ENCODE results near the gene LMNTD2.
"Not testable (repeated sequence)": the region's sequence is repeated elsewhere in the genome, so short reads cannot be mapped to it uniquely, and the experiment has no call there.

The LMNTD2 gene

DNA sequence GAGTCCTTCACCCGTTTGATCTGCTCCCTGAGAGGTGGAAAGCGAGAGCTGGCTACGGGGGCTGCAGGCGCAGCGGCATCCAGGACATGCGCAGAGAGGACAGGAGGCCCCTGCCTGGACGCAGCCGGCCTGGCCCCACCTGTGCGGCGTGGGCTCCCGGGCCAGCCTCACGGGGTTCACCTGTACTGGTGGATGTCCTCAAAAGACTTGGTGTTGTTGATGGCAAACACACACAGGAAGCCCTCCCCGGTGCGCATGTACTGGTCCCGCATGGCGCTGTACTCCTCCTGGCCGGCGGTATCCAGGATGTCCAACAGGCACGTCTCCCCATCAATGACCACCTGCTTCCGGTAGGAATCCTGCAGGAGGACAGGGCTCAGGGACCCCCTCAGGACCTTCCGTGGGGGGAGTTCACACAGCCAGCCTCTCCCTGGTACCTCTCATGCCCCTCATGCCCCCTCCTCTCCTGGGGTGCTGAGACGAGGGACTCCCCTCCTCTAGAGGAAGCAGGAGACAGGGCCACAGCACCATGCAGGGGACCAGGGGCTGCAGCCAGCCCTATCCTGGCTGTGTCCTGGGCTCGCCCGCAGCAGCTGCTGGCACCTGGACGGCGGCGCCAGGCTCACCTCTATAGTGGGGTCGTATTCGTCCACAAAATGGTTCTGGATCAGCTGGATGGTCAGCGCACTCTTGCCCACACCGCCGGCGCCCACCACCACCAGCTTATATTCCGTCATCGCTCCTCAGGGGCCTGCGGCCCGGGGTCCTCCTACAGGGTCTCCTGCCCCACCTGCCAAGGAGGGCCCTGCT is 26.7 kb downstream of the LMNTD2 start:
- DNase-seq (ENCODE audit: low spot score), result peak; percentile 45

DNA sequence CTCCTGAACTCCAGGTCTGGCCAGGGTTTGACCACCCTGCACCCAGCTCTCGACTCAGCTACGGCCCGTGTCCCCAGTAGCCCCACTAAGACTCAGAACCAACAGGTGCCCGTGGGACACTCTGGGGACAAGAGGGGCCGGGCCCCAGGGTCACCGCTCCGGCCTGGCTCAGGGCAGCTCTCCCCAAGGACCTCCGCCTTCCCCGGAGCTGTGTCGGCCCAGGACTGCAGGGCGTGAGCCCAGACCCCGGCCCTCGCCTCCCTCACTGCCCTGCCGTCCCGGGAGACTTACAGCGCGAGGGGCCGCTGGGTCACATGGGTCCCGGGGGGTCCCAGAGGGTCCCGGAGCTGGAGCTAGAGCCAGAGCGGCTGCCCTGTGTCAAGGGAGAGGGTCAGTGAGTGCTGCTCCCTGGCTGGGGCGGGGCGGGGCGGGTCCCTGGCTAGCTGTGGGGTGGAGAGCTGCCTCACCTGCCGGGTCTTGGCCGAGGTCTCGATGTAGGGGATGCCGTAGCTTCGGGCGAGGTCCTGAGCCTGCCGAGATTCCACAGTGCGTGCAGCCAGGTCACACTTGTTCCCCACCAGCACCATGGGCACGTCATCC is 27.5 kb downstream of the LMNTD2 start:
- no peak for DNase-seq (ENCODE audit: low spot score)

DNA sequence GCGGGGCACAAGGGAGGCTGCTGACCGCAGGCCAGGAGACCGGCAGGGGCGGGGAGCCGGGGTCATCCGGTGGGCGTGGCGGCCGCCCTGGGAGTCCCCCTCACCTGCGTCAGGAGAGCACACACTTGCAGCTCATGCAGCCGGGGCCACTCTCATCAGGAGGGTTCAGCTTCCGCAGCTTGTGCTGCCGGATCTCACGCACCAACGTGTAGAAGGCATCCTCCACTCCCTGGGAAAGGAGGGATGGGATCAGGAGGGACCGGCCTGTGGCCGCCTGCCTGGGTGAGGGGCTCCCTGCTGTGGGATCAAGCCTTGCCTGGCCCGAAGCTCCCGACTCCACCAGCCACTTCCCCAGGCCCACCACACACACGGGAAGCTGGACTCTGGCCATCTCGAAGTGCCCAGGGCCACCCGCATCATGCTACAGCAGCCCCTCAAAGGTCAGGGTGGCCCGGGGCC is 28.0 kb downstream of the LMNTD2 start:
- DNase-seq (ENCODE audit: low spot score), result no peak

DNA sequence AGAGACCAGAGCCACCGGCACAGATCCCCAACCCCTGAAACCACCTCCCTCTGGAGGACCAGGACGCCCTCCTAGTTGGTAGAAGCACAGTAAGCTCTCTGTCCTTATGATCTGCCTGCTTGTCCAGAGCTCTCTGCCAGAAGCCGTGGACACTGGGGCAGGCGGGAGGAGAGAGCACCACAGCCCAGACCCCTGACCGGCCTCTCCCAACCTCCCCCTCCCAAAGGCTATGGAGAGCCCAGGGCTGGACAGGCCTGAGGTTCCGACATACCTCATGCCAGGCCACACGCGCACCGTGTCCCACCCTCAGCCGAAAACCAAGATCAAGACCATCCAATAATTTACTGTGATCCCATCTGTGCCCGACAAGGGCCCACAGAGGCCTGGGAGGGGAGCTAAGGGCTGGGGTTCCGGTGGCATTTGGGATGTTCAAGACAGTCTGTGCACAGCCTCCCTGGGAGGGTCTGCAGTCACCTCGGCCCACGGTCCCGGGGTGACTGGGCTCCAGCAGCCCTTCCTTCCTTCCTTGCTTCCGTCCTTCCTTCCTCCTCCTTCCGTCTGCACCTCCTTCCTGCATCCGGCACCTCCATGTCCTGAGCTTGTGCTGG is 28.5 kb downstream of the LMNTD2 start:
- DNase-seq (ENCODE audit: low spot score), result no peak

DNA sequence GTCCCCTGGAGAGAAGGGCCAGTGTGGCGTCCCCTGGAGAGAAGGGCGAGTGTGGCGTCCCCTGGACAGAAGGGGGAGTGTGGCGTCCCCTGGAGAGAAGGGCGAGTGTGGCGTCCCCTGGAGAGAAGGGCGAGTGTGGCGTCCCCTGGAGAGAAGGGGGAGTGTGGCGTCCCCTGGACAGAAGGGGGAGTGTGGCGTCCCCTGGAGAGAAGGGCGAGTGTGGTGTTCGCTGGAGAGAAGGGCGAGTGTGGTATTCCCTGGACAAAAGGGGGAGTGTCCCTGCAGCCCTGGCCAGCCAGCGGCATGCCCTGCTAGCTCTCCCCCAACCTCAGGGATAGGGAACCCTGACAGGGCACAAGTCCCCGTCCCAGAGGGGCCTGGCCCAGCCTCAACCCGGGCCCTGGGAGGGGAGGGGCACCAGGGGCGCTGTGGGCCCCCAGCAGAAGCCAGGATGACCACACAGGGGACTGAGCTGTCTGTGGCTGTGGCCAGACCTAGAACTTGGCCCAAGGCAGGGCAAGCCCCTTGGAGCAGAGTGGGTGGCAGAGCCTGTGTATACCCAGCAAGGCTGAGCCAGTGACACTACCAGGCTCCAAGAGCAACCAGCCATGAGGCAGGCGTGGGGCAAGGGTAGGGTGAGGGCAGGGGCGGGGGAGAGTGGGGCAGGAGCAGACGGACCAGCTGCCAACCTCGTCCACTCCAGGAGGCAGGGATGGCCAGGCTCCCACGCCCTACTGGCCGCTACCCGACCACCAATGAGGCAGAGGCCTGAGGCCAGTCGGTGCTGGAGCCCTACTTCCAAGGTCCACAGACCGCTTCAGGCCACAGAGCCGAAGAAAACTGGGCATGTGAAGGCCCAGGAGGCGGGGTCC is 29.3 kb downstream of the LMNTD2 start:
- no peak for DNase-seq (ENCODE audit: low spot score)

DNA sequence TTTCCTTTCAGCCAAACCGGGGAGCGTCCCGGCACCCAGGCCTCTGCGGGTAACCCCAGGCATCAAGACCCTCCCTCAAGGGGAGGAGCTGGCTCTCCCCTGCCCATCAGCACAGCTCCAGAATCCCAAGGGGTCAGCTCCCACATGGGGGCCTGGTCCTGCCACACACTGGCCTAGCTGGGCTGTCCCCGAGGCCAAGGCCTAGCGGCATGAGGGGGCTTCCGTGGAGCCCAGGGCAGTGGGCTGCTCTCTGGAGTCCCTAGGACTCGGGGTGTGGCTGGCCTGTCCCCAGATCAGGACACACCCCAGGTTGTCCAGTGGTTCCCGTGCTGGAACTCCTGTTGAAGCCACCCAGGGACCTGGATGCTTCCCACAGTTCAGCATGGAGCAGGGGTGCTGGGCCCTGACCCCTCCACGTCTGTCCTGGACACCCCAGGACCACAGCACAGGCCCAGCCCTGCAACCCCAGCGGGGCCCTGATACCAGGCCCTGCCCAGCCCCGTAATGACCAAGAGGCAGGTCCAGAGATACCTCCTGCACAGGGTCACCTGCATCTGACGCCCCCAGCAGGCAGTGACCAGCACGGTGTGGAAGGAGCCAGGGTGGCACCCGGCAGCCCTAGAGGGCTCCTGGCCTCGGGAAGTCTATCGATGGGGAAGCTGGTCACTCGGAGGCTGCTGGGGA is 30.7 kb downstream of the LMNTD2 start:
- DNase-seq (ENCODE audit: low spot score), result no peak

DNA sequence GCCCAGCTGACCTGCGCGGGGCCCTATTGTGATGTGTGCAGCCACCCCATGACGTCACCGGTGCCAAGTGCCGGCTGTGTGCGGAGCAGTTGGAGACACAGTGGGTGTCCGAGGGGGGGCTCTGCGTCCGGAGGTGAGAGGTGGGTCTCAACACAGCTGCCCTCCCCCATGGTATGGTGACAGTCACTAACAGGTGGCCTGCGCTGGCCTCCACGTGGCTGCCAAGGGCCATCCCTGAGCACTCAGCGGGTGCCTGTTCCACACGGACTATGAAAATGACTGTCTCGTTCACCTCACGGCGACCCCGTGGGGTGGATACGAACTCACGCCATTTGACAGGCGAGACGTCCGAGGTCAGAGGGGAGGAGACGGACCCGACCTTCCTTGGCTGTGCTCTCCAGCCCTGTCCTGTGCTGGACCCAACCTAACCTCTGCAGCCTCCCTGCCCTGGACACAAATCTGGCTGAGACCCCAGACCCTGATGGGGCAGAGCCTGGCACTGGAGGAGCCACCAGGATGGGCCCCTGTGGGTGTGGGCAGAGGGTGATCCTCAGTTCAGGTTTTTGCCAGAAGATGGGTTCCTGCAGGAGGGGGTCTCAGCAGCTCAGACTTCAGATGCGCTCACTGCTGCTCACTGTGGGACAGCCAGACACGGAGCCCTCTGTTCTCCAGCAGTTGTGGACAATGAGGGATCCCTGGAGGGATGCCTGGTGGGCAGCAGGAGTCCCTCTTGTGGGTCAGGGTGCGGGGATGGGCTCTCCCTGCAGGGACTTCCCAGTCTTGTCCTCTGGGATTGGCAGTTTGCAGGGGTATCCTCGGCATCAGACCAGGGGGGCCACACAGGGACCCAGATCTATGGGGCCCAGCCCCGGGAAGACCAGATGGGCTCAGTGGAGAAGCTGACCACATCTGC is 31.5 kb downstream of the LMNTD2 start:
- no peak for DNase-seq (ENCODE audit: low spot score)

DNA sequence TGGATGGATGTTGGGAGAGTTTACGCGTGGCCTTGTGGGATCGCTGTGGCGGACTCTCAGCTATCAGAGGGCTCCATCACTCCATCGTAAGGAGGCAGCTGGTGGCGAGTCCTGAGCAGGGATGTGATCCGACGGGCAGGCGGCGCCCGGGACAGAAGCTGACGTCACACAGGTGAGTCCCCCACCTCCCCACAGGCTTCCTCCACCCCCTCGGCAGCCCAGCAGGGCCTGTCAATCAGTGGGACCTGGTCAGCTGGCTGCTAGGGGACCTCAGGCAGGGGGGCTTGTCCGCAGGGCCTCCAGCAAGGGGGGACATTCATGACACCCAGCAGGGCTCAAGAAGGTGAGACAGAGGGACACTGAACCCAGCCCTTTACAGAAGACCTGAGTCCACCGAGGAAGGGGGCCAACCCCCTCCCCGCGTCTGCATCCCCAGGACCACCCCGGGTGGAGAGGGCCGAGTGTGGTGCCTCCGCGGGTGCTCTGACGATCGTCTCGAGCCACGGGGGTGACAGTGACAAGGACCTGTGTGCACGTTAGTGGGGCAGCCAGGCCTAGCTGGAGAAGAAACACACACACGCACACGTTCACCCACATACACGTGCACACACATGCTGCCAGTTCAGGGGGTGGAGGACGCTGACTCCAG is 32.2 kb downstream of the LMNTD2 start:
- DNase-seq (ENCODE audit: low spot score), result no peak

DNA sequence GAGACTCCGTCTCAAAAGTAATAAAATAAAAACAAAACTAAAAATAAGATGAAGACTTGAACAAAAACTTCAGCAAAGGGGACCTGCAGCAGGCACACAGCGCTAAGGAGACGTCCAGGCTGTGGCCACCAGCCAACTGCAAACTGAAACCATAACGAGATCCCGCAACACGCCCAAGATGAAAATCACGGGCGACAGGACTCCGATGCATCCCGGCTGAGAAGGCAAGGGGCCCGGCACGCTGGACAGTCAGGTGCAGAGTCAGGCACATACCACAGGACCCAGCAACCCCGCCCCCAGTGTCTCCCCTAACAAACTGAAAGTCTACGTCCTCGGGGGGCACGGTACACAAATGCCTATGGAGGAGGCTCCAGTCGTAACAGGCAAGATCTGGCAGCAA is 34.3 kb downstream of the LMNTD2 start:
- no peak for DNase-seq (ENCODE audit: low spot score)

DNA sequence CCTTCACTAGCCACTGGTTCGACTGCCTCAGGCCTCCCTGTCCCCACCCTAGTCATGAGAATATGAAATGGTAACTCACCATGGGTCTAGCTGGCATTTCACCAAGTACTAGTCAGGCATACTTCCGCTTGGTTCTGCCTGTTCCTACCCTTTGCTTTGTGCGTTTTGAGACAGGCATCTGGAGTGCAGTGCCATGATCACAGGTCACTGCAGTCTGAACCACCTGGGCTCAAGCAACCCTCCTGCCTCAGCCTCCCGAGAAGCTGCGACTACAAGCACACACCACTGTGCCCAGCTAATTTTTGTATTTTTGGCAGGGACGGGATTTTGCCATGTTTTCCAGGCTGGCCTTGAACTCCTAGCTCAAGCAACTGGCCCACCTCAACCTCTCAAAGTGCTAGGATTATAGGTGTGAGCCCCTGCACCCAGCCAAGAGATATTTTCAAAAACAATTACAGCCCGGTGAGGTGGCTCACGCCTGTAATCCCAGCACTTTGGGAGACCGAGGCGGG is 39.3 kb downstream of the LMNTD2 start:
- no peak for DNase-seq (ENCODE audit: low spot score)

DNA sequence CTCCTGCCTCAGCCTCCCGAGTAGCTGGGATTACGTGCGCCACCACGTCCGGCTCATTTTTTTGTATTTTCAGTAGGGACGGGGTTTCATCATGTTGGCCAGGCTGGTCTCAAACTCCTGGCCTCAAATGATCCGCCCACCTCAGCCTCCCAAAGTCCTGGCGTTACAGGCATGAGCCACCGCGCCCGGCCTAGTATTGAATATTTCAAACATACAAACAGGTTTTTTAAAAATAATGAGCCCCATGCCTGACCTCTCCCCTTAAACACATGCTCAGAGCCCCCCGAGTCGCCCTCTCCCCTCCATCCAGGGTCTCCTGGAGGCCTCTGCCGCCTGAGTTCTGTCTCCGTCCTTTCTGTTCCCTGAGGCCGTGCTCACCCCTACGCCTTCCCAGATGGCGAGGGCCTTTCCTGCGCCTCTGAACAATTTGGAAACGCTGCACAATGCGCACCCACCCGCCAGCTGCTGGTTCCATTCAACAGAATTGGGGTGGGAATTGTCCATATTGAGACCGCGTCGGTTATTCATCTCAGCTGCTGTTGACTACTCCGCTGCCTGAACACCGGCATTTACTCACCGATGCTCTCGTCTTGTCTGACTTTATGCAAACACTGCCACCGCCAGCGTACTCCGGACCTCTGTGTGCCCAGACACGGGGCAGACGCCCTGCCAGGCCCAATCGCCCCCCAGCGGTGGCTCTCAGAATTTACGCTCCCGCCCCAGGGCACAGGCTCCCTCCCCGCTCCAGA is 39.9 kb downstream of the LMNTD2 start:
- no peak for DNase-seq (ENCODE audit: low spot score)

DNA sequence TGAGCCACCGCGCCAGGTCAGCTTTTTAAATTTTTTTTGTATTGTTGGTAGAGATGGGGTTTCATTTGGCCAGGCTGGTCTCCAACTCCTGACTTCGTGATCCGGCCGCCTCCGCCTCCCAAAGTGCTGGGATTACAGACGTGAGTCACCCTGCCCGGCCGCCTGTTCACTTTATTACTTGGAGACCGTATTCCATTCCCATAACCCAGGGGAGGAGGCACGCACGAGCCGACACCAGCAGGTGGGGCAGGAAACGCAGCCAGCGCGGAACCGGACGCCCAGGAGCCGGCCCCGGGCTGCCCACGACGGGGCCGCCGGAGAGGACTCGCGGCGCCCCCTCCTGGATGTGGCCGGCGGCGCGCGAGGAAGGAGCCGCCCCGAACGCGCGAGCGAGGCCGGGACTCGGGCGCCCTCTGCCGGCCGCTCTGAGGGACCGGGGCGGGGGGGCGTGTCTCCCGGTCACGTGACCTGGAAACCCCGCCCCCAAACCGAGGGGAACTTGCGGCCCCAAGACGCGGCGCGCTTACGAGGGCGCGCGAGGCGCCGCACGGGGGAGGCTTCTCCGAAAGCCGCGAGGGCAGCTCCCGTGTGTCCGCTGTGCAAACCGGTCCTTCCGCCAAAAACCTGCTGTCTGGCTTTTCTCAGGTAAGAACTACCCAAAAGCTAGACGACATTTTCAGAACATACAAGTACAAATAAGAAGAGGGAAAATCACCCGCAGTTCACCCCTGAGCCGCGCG is 41.9 kb downstream of the LMNTD2 start:
- DNase-seq (ENCODE audit: low spot score), result peak; percentile 89

DNA sequence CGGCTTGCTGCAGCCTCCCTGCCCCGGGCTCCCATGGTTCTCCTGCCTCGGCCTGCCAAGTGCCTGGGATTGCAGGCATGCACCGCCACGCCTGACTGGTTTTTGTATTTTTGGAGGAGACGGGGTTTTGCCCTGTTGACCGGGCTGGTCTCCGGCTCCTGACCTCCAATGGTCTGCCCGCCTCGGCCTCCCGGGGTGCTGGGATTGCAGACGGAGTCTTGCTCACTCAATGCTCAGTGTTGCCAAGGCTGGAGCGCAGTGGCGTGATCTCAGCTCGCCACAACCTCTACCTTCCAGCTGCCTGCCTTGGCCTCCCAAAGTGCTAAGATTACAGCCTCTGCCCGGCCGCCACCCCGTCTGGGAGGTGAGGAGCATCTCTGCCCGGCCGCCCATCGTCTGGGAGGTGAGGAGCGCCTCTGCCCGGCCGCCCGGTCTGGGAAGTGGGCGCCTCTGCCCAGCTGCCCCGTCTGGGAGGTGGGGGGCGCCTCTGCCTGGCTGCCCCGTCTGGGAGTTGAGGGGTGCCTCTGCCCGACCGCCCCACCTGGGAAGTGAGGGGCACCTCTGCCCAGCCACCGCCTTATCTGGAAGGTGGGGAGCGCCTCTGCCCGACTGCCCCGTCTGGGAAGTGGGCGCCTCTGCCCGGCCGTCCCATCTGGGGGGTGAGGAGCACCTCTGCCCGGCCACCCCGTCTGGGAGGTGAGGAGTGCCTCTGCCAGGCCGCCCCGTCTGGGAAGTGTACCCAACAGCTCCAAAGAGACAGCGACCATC is 43.4 kb downstream of the LMNTD2 start:
- DNase-seq (ENCODE audit: low spot score), result not testable (repeated sequence)

DNA sequence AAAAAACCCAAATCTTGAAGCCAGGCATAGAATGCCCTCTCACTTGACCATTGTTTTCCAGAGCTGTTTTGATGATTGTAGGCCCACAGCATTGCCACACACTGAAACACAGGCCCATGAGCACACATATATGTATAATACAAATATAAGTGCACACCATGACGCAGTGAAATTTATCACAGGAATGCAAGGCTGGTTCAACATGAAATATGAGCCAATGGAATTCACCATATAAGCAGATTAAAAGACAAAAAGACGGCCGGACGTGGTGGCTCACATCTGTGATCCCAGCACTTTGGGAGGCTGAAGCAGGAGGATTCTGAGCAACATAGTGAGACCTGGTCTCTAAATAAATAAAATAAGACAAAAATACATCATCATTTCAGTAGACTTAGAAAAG is 44.1 kb downstream of the LMNTD2 start:
- DNase-seq (ENCODE audit: low spot score), result no peak

DNA sequence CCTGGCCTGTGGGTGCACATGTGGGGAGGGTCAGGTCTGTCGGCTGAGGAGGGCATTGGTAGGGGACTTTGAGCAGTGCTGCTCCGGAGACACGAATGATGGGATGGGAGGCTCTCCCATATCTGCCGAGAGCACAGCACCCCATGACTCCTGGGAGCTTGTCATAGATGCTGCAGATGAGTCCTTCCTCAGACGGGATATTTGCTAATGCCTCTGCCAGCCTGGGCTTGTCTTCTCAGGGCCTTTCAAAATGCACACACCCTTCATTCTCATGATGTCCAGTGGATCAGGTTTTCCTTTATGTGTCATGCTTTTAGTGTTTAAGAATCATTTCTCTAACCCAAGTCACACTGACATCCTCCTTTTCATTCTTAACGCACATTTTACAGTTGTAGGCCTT is 45.4 kb downstream of the LMNTD2 start:
- DNase-seq (ENCODE audit: low spot score), result no peak

DNA sequence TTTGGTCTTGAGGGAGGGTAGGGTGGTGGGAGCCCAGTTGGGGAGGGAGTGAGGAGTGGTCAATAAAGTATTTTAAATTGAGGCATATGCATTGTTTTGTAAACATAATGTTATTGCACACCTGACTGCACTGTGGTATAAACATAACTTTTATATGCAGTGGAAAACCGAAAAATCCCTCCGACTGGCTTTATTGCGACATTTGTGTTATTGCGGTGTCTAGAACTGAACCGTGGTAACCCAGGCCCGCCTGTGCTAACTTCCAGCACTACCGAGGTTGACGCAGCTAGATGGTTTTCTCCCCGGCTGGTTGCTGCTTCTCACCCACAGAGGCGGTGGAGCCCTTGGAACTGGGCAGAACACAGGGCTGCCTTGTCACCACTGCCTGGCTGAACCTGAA is 45.9 kb downstream of the LMNTD2 start:
- DNase-seq (ENCODE audit: low spot score), result no peak

DNA sequence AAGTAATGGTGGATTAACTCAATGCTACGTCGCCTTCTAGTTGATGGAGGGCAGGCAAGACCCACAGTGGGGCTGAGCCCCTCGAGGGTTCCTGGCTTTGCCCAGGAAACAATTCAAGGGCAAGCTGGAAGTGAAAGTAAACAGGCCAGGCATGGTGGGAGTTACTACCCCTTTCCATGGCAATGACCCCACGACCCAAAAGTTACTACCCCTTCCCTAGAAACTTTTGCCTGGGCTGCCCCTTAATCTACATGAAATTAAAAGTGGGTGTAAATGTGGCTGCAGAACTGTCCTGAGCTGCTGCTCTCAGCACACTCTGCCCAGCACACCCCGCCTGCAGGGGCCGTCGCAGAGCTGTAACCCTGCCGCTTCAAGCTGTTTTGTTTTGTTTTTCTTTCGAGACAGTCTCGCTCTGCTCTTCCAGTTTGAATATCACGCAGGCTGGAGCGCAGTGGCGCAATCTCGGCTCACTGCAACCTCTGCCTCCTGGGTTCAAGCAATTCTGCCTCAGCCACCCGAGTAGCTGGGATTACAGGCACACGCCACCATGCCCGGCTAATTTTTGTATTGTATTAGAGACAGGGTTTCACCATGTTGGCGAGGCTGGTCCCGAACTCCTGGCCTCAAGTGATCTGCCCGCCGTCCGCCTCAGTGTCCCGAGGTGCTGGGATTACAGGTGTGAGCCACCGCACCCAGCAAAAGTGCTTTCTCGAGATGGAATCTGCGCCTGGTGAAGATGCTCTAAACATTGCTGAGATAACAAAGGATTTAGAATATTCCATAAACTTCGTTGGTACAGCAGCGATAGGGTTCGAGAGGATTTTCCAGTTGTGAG is 47.6 kb downstream of the LMNTD2 start:
- no peak for DNase-seq (ENCODE audit: low spot score)
